ENCODE measurements around the gene NEU4.

The NEU4 gene

DNA sequence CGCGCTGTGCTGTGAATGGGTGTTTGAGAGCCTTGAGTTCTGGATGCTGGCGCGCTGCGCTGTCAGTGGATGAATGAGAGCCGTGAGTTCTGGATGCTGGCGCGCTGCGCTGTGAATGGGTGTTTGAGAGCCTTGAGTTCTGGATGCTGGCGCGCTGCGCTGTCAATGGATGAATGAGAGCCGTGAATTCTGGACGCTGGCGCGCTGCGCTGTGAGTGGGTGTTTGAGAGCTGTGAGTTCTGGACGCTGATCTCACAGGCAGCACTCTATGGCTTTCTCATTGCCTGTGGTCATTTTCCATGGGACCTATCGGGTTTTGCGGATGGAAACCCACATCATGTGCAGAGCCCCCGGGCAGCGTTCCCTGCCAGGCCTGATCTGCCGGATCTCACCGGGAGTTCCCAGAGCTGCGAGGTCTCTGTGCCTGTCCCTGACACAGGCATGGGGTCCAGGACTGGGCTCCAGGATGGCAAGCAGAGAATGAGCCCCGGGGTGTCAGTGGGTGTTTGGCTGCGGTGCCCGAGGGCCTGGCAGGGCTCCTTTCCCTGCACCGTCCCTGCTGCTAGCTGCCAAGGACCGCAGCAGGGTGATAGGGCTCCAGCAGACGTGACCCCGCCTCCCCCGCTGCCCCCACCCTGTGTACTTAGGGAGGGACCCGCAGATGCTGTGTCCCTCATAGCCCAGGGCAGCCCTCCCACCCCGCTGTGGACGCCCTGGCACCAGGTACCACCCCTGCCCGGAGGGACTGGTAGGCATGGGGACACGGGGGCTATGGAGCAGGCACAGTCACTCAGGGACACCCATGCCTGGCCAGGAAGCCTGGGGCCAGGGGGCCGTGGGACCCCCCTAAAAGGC lies 40.0 kb downstream of the NEU4 start:
- no peak overlapping the region for H3K4me3 ChIP-seq (ENCODE audit: low read depth in 1 of 2, low read length in 2 of 2)
- H3K27me3 ChIP-seq (ENCODE audit: control insufficient read depth in 1 of 2, insufficient read depth in 2 of 2, low read length in 2 of 2) = no peaks in the 10 kb centered on the region
- H3K9ac ChIP-seq (ENCODE audit: low read length) = no peak overlapping the region
- no peaks in the 10 kb centered on the region for H3K36me3 ChIP-seq (ENCODE audit: insufficient read depth, low read length)
- H3K4me1 ChIP-seq (ENCODE audit: insufficient read depth, low read length) = peaks cover 9% of the 10 kb centered on the region
- H3K27ac ChIP-seq (ENCODE audit: low read depth, low read length) = no peak overlapping the region
- no peaks in the 10 kb centered on the region for H3K9me3 ChIP-seq (ENCODE audit: low read length)

DNA sequence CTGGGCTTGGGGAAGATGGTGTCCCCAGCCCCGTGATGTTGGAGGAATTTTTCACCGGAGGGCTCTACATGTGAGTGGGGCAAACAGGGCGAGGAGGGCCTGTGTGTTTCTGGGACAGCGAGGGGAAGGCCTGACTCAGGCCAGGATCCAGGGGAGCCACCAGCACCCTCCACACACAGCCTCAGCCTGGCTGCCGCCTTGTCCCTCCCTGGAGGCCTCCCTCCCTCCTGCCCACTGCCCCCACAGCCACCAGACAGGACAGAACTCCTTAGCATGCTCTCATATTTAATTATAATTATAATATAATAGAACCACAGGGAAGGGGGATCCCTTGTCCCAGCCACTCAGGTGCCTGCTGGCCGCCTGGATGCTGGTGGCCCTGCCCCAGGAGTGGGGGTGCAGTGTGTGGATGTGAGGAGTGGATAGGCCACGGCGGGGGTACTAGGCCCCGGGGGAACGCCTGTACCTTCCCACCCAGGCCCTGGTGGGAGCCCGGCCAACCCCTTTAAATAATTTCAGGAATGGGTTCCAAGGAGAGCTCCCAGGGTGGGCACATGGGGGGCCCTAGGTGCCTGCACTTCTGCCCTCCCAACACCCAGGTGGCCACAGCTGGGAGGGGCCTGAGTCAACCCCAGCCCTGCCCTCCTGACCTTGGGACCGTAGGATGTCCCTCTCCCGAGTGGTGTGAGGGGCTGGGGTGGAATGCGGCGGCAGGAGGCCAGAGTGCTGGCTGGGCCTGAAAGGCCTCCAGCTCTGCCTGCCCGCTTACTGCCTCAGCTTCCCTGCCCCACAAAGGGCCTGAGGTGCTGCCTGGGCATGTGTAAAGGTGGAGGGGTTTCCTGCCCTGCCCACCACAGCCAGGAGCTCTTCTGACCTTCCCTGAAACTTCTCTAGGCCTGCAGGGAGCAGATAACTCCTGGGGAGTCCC lies 40.9 kb downstream of the NEU4 start:
- Histone ChIP-seq H3K27me3 (ENCODE audit: control insufficient read depth in 1 of 2, insufficient read depth in 2 of 2, low read length in 2 of 2) (no peaks in the 10 kb centered on the region), H3K9me3 (ENCODE audit: low read length) (no peaks in the 10 kb centered on the region), H3K9ac (ENCODE audit: low read length) (no peak overlapping the region), H3K4me3 (ENCODE audit: low read depth in 1 of 2, low read length in 2 of 2) (no peak overlapping the region), H3K4me1 (ENCODE audit: insufficient read depth, low read length) (peaks cover 4% of the 10 kb centered on the region), H3K27ac (ENCODE audit: low read depth, low read length) (no peak overlapping the region), H3K36me3 (ENCODE audit: insufficient read depth, low read length) (no peaks in the 10 kb centered on the region)

DNA sequence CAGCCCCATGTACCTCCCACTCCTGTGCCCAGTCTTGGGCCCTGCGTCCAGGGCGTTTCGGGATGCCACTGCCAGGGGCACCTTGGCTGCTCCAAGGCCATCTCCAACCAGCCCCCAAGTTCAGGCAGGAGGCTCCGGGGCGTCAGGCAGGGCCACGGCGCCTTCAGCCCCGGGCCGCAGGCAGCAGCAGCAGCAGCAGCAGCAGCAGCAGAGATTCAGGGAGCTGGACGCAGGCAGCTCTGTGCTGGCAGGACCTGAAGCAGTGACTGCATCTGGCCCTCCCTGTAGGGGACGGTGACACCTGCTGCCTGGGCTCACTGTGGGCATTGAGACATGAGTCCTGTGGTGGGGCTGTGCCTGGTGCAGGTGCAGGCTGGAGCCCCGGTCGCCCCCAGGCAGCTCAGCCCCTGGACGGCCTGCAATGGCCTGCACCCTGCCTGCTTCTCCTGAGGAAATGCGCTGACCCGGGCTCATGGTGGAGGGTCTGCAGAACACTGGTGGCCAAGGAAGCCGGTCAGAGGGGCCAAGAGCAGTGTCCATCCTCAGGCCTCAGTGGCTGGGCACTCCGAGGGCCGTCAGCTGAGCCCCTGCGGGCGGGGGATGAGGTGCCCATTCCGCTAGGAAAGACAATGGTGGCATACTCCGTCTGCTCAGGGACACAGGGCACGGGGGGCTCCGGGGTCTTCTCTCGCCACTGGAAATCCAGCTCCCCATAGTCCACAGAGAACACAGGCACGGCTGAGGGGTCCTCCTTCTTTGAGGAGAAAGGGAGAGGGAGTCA lies 41.7 kb downstream of the NEU4 start:
- H3K4me1 ChIP-seq (ENCODE audit: insufficient read depth, low read length) = no peaks in the 10 kb centered on the region
- H3K36me3 ChIP-seq (ENCODE audit: insufficient read depth, low read length) = no peaks in the 10 kb centered on the region
- H3K4me3 ChIP-seq (ENCODE audit: low read depth in 1 of 2, low read length in 2 of 2) = no peak overlapping the region
- H3K9me3 ChIP-seq (ENCODE audit: low read length) = no peaks in the 10 kb centered on the region
- H3K27me3 ChIP-seq (ENCODE audit: control insufficient read depth in 1 of 2, insufficient read depth in 2 of 2, low read length in 2 of 2) = no peaks in the 10 kb centered on the region
- H3K27ac ChIP-seq (ENCODE audit: low read depth, low read length) = no peak overlapping the region
- H3K9ac ChIP-seq (ENCODE audit: low read length) = no peak overlapping the region

DNA sequence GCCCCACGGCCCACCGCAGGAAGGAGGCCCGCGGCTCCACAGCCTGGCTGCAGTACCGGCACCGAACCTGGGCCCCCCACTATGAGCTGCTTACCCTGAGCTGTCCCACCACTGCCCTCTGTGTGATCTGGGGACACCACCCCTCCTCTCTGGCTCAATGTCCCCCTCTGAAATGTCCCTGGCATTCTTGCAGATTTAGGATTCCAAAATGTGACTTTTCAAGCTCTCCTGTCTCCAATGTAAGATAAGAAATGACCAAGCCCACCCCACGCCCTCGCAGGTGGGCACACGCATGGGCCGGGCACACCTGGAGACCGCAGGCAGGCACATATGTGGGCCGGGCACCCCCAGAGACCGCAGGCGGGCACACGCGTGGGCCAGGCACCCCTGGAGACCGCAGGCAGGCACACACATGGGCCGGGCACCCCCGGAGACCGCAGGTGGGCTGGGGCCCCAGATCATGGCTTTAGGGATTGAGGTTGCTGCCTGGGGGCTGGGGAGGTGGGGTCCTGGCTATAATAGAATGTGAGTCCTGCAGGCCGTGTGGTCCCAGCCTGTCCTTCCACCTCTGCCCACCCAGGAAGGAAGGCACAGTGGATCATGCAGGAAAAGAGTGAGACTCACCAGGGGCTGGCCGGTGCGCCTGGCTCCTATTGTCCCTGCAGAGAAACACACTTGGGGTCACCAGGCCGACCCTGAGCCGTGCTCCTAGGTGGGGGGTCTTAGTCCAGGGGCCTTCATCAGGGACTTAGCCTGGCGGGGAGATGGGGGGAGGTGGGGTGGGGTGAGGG lies 42.5 kb downstream of the NEU4 start:
- H3K9me3 ChIP-seq (ENCODE audit: low read length) = no peaks in the 10 kb centered on the region
- H3K4me3 ChIP-seq (ENCODE audit: low read depth in 1 of 2, low read length in 2 of 2) = no peak overlapping the region
- H3K9ac ChIP-seq (ENCODE audit: low read length) = no peak overlapping the region
- no peaks in the 10 kb centered on the region for H3K36me3 ChIP-seq (ENCODE audit: insufficient read depth, low read length)
- no peaks in the 10 kb centered on the region for H3K4me1 ChIP-seq (ENCODE audit: insufficient read depth, low read length)
- no peak overlapping the region for H3K27ac ChIP-seq (ENCODE audit: low read depth, low read length)
- H3K27me3 ChIP-seq (ENCODE audit: control insufficient read depth in 1 of 2, insufficient read depth in 2 of 2, low read length in 2 of 2) = no peaks in the 10 kb centered on the region

DNA sequence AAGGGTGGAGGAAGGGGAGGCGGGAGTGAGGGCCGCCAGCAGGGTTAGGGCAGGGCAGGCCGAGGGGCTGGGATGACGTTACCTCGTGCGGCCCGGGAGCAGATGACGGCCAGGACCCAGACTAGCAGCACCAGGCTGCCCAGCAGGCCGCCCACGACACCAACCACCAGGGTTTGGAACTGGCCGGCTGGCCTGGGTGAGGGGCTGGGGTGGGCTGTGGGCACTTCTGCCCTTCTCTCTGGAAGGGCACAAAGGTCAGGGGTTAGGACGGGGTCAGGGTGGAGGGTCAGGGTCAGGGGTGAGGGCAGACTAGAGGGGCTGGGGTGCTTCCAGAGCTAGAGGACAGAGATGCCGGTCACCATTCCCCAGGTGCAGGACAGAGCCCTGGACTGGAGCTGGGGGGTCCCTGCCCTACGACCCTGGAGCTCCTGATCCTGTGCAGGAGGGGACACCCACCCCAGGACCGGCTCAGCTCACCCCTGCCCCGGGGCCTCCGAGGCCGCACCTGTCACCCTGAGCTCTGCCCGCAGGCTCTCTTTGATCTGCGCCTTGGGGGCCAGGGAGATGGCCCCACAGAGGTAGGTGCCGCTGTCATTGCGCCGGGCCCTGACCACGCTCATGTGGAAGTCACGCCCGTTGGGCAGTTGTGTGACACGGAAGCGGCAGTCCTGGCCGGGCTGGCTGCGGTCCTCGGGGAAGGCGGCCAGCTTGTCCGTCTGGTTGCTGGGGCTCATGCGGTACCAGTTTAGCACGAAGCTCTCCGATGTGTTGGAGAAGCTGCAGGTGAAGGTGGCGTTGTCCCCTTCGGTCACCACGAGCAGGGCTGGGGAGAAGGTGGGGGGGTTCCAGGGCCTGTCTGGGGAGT lies 43.4 kb downstream of the NEU4 start:
- Histone ChIP-seq H3K27me3 (ENCODE audit: control insufficient read depth in 1 of 2, insufficient read depth in 2 of 2, low read length in 2 of 2) (no peaks in the 10 kb centered on the region), H3K4me3 (ENCODE audit: low read depth in 1 of 2, low read length in 2 of 2) (no peak overlapping the region), H3K9ac (ENCODE audit: low read length) (no peak overlapping the region)

DNA sequence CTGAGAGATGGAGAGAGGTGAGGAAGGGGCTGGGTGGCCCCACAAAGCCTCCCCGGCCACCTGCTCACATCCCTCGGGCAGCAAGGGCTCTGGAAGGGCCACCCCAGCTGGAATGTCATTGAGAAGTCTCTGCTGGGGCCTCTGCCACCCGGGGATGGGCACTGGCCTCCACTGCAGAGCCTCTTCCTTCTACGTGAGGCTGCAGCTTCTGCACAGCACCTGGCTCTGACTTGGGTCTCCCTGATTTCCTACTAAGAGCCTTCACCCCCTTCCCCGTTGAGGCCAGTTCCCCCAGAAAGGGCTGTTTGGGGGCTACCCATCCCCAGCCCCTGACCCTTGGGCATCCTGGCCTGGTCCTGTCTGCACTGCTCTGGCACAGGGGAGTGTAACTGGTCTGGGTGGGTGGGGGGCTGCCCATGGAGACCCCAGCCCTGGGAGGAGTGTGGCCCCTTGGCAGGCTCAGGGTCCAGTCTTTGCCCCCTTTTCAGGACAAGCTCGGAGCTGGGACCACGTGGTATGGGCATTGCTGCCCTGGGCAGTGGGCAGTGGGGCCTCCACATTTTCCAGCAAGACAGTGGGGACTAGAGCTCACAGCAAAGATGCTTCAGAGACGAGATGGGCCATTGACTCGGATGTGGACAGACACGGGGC lies 44.1 kb downstream of the NEU4 start:
- Histone ChIP-seq H3K4me3 (ENCODE audit: low read depth in 1 of 2, low read length in 2 of 2) (no peak overlapping the region), H3K27me3 (ENCODE audit: control insufficient read depth in 1 of 2, insufficient read depth in 2 of 2, low read length in 2 of 2) (no peaks in the 10 kb centered on the region), H3K27ac (ENCODE audit: low read depth, low read length) (no peak overlapping the region), H3K4me1 (ENCODE audit: insufficient read depth, low read length) (no peaks in the 10 kb centered on the region), H3K9me3 (ENCODE audit: low read length) (no peaks in the 10 kb centered on the region), H3K9ac (ENCODE audit: low read length) (no peak overlapping the region), H3K36me3 (ENCODE audit: insufficient read depth, low read length) (no peaks in the 10 kb centered on the region)

More for the DNA sequence above, 43.4 kb downstream of the NEU4 start:
- H3K9me3 ChIP-seq (ENCODE audit: low read length) = no peaks in the 10 kb centered on the region
- H3K4me1 ChIP-seq (ENCODE audit: insufficient read depth, low read length) = no peaks in the 10 kb centered on the region
- no peak overlapping the region for H3K27ac ChIP-seq (ENCODE audit: low read depth, low read length)
- no peaks in the 10 kb centered on the region for H3K36me3 ChIP-seq (ENCODE audit: insufficient read depth, low read length)

DNA sequence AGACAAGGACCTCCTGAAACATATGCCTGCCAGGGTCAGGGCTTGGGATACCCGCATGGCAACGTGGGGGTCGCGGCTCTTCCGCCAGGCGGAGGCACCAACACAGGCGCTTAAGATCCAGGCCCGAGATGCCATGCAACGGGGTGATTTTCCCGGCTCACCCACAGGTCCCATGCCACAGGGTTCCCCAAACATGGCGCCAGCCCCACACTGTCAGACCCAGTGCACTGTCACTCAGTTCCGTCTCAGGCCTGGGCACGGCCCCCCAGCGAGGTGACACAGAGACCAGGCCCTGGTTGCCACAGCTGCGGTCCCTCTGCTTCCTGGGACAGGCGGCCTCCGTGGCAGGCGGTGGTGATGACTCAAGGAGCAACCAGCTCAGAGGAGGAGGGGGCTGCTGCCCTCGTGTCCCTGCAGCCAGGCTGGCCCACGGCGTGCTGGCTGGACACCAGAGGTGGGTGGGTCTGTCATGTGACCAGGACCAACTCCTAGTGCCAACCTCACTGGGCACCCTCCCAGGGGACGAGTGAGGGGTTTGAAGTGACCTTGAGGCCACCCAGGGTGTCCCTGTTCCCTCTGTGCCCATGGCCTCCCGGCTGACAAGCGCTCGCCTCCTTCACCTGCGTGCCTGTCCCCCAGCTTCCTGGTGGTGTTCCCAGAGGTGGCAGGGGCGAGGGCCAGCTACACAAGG lies 44.8 kb downstream of the NEU4 start:
- Histone ChIP-seq H3K4me1 (ENCODE audit: insufficient read depth, low read length) (no peaks in the 10 kb centered on the region), H3K9ac (ENCODE audit: low read length) (no peak overlapping the region), H3K36me3 (ENCODE audit: insufficient read depth, low read length) (no peaks in the 10 kb centered on the region), H3K27ac (ENCODE audit: low read depth, low read length) (no peak overlapping the region), H3K9me3 (ENCODE audit: low read length) (no peaks in the 10 kb centered on the region), H3K27me3 (ENCODE audit: control insufficient read depth in 1 of 2, insufficient read depth in 2 of 2, low read length in 2 of 2) (no peaks in the 10 kb centered on the region), H3K4me3 (ENCODE audit: low read depth in 1 of 2, low read length in 2 of 2) (no peak overlapping the region)

DNA sequence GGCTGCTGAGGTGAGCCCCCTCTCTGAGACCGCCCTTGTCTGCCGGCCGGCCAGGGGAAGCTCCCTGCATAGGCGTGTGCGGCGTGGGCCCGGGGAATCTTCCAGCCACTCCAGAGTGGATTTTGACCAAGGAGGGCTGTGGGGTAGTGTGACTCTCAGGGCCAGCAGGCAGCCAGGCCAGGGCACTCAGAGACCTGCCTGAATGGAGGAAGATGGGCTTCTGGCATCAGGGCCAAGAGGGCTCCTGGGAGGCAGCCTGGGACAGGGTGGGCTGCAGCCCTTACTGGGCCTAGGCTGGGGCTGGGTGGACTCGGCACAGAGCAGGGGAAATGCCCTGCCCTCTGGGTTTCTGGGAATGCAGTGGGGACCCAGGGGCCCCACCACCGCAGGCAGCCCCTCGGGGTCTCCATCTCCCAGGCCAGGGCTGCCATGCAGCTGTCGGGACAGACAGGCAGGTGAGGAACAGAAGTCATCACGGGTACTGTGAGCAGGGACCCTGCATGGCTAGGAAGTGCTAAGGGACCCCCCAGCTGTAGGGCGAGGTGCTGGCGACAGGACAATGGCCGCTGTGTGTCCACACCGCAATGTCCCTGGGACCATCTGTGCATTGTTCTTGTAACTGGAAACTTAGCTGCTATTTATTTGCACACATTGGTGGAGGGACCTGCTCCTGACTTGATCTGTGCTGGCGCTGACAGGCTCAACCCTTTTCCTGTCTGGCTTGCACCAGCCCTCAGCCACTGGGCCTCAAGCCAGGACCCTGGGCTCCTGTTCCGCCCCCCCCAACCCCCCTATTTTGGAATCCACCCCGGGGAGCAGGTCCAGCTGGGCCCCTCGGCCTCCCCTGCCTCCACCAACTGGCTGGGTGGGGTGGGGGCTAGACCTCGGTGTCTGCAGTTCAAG lies 45.6 kb downstream of the NEU4 start:
- no peak overlapping the region for H3K9ac ChIP-seq (ENCODE audit: low read length)
- H3K9me3 ChIP-seq (ENCODE audit: low read length) = no peaks in the 10 kb centered on the region
- H3K4me1 ChIP-seq (ENCODE audit: insufficient read depth, low read length) = no peaks in the 10 kb centered on the region
- H3K36me3 ChIP-seq (ENCODE audit: insufficient read depth, low read length) = no peaks in the 10 kb centered on the region
- H3K27me3 ChIP-seq (ENCODE audit: control insufficient read depth in 1 of 2, insufficient read depth in 2 of 2, low read length in 2 of 2) = peaks cover 0 to 5% of the 10 kb centered on the region in 2 donors
- H3K27ac ChIP-seq (ENCODE audit: low read depth, low read length) = no peak overlapping the region
- no peak overlapping the region for H3K4me3 ChIP-seq (ENCODE audit: low read depth in 1 of 2, low read length in 2 of 2)

All from muscle layer of colon (tissue), 2 donors.